HepG2 (cell line): Measurements from ENCODE around the gene GPATCH3. TPM values are rescaled to one million over a fixed set of nuclear protein-coding genes. Genes with fewer than 3 reads are reported as not detected.

ENCODE experiments used
- ARNT ChIP-seq: fragments of 450-650 bp; IDR thresholded peaks from 2 replicates; pipeline ENCODE4 v1.6.1; 2017
- ARNTL ChIP-seq: sonication (generic); formaldehyde crosslinking; IDR thresholded peaks from 2 replicates; pipeline ENCODE4 v1.4.0; 2020; ENCODE audit warnings: mild to moderate bottlenecking, missing genetic modification reagents
- ATRX ChIP-seq: sonication (generic); formaldehyde crosslinking; IDR thresholded peaks from 2 replicates; pipeline ENCODE4 v1.4.0; 2020; ENCODE audit warnings: missing genetic modification reagents, borderline replicate concordance
- CREB3 ChIP-seq: sonication (generic); formaldehyde crosslinking; IDR thresholded peaks from 2 replicates; pipeline ENCODE4 v1.5.0; 2020; ENCODE audit warnings: missing genetic modification reagents
- CREM ChIP-seq, 2 experiments: sonication (generic) in 1 of 2; formaldehyde crosslinking in 1 of 2; IDR thresholded peaks; 2 replicates each; pipeline versions ENCODE4 v1.4.0 to v1.6.1; 2016 to 2020; ENCODE audit warnings: antibody characterized with exemption in 1 of 2, mild to moderate bottlenecking in 1 of 2, missing genetic modification reagents in 1 of 2
- CTCF ChIP-seq: sonication (generic); formaldehyde crosslinking; IDR thresholded peaks from 2 replicates; pipeline ENCODE4 v1.5.0; 2020; ENCODE audit warnings: mild to moderate bottlenecking, missing genetic modification reagents, moderate library complexity
- FOXC1 ChIP-seq: sonication (generic); formaldehyde crosslinking; IDR thresholded peaks from 2 replicates; pipeline ENCODE4 v1.8.0; 2022; ENCODE audit warnings: mild to moderate bottlenecking, missing genetic modification reagents, borderline replicate concordance
- GPN1 ChIP-seq: sonication (generic); formaldehyde crosslinking; IDR thresholded peaks from 2 replicates; pipeline ENCODE4 v1.5.1; 2020; ENCODE audit warnings: missing genetic modification reagents, borderline replicate concordance
- NR2F2 ChIP-seq: IDR thresholded peaks from 2 replicates; pipeline ENCODE4 v1.6.1; 2012; ENCODE audit warnings: low read depth, inconsistent platforms, borderline replicate concordance
- POGK ChIP-seq: sonication (generic); formaldehyde crosslinking; conservative IDR thresholded peaks from 2 replicates; pipeline ENCODE4 v1.8.0; 2022; ENCODE audit warnings: mild to moderate bottlenecking, moderate library complexity, missing genetic modification reagents
- RELA ChIP-seq: sonication (generic); formaldehyde crosslinking; IDR thresholded peaks from 2 replicates; pipeline ENCODE4 v1.4.0; 2020; ENCODE audit warnings: missing genetic modification reagents
- SRY ChIP-seq: sonication (generic); formaldehyde crosslinking; IDR thresholded peaks from 2 replicates; pipeline ENCODE4 v1.8.0; 2022; ENCODE audit warnings: mild to moderate bottlenecking, missing genetic modification reagents
- STAG1 ChIP-seq: sonication (generic); formaldehyde crosslinking; IDR thresholded peaks from 2 replicates; pipeline ENCODE4 v1.4.0; 2020; ENCODE audit warnings: missing genetic modification reagents
- TBX2 ChIP-seq: sonication (generic); formaldehyde crosslinking; IDR thresholded peaks from 2 replicates; pipeline ENCODE4 v1.5.0; 2020; ENCODE audit warnings: missing genetic modification reagents, mild to moderate bottlenecking, borderline replicate concordance
- YEATS4 ChIP-seq: sonication (generic); formaldehyde crosslinking; IDR thresholded peaks from 2 replicates; pipeline ENCODE4 v1.4.0; 2020; ENCODE audit warnings: missing genetic modification reagents, borderline replicate concordance
- ZBTB2 ChIP-seq: sonication (generic); formaldehyde crosslinking; IDR thresholded peaks from 2 replicates; pipeline ENCODE4 v1.8.0; 2022; ENCODE audit warnings: low read depth, missing genetic modification reagents
- ZFY ChIP-seq: sonication (generic); formaldehyde crosslinking; IDR thresholded peaks from 2 replicates; pipeline ENCODE4 v1.4.0; 2020; ENCODE audit warnings: missing genetic modification reagents
- ZNF12 ChIP-seq: sonication (generic); formaldehyde crosslinking; IDR thresholded peaks from 2 replicates; pipeline ENCODE4 v1.5.0; 2020; ENCODE audit warnings: missing genetic modification reagents
- ZNF430 ChIP-seq: sonication (generic); formaldehyde crosslinking; IDR thresholded peaks from 2 replicates; pipeline ENCODE4 v1.9.0; 2021; ENCODE audit warnings: mild to moderate bottlenecking, missing genetic modification reagents
- ZNF7 ChIP-seq: IDR thresholded peaks from 2 replicates; pipeline ENCODE4 v1.6.1; 2016; ENCODE audit warnings: missing biosample characterization, missing genetic modification reagents
- ZNF761 ChIP-seq: sonication (generic); formaldehyde crosslinking; conservative IDR thresholded peaks from 2 replicates; pipeline ENCODE4 v1.4.0; 2020; ENCODE audit warnings: mild to moderate bottlenecking, missing genetic modification reagents
- ZNF780A ChIP-seq: sonication (generic); formaldehyde crosslinking; IDR thresholded peaks from 2 replicates; pipeline ENCODE4 v1.8.0; 2022; ENCODE audit warnings: mild to moderate bottlenecking, missing genetic modification reagents, moderate library complexity
- ZXDC ChIP-seq: sonication (generic); formaldehyde crosslinking; IDR thresholded peaks from 2 replicates; pipeline ENCODE4 v1.5.0; 2020; ENCODE audit warnings: mild to moderate bottlenecking, missing genetic modification reagents
- polyA plus RNA-seq, 8 experiments: library from polyadenylated mRNA; depleted of rRNA in 3 of 8; stranded (reverse) in 7 of 8; unstranded in 1 of 8; fragments of >200 nt; fragmentation: Illumina TruSeq in 4 of 8; extraction: Trizol in 4 of 8; gene quantifications; 2 replicates each; pipeline versions ENCODE4 v1.2.1 to v1.2.3, GENCODE V29; 2011 to 2016; ENCODE audit warnings: low read depth in 4 of 8, missing spikeins in 1 of 8, mixed read lengths in 1 of 8; ENCODE audit not compliant: insufficient read depth in 1 of 8
- total RNA-seq, 5 experiments: library from RNA; depleted of rRNA; stranded (reverse); fragments of >200 nt; fragmentation: Illumina TruSeq; extraction: Trizol; gene quantifications; 2 replicates each; pipeline ENCODE4 v1.2.3, GENCODE V29; 2016; ENCODE audit warnings: low read depth in 1 of 5

Gene GPATCH3
- total and polyA plus RNA-seq, 2 of the 13 experiments (the other 11 are each of a cell fraction or from before 2014, with no cell fraction given), result 8.3 to 11.0 TPM

- TF ChIP-seq CREB3 (no peak), CTCF (CRISPR knock-in tag) (0 out of 2 replicates have a peak, but pooled peaks have one; percentile 10), YEATS4 (CRISPR knock-in tag) (no peak), CREM (IDR thresholded peaks at IDR 0.05) (no peak), CREM (CRISPR knock-in tag; IDR thresholded peaks at IDR 0.05) (no peak), ZXDC (CRISPR knock-in tag) (no peak), ATRX (CRISPR knock-in tag) (no peak), ZBTB2 (no peak), NR2F2 (no peak), ZNF430 (CRISPR knock-in tag) (no peak), STAG1 (no peak), POGK (CRISPR knock-in tag) (no peak), ARNTL (no peak), TBX2 (CRISPR knock-in tag) (no peak), ZNF761 (CRISPR knock-in tag) (no peak), ZNF7 (CRISPR knock-in tag) (peak; percentile 88), RELA (CRISPR knock-in tag) (no peak), FOXC1 (CRISPR knock-in tag) (no peak), SRY (no peak), ARNT (no peak), ZNF780A (CRISPR knock-in tag) (0 out of 2 replicates have a peak, but pooled peaks have one; percentile 14), ZNF12 (CRISPR knock-in tag) (no peak), GPN1 (CRISPR knock-in tag) (no peak), ZFY (CRISPR knock-in tag) (no peak)
Observed at GRCh38 chr1:26945728-26946127, 45.5 kb upstream of the GPATCH3 start (continued).
